Ureter (tissue), 1 donor: ENCODE measurements around the gene MYO1E. TPM values are rescaled to one million over a fixed set of nuclear protein-coding genes. Genes with fewer than 3 reads are reported as not detected.
"Not testable (repeated sequence)": the region's sequence is repeated elsewhere in the genome, so short reads cannot be mapped to it uniquely, and the experiment has no call there.

Experiments used
- DNase-seq: peaks from one replicate; pipeline ENCODE4 v3.0.0-alpha.2; 2020; ENCODE audit warnings: low spot score
- total RNA-seq: library from RNA; stranded (reverse); gene quantifications from one replicate; pipeline ENCODE4 v1.2.4, GENCODE V29; 2023
- donor health status: DM: yes; HTN: yes; CAD: no.

Gene MYO1E
- total RNA-seq, 1 donor from 2014 or later = 121 TPM

DNA sequence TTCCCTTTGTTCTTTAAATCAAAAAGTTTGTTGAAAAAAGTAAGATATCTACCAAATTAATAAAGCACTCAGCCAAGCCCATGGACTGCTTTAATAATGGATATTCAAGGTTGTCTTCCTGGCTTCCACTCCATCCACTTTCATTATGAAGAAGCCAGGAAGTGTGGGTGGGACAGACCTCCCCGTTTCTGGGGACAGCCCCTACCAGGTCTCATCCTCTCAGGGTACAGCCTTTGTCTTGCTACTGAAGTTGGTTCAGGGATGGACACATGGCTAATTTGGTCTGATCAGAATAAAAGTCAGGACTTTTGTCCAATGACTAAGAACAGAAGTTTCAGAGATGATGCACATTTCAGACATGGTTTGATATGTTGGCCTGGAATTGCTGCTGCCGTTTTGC, 235.1 kb downstream of the MYO1E start:
- no peak for DNase-seq

DNA sequence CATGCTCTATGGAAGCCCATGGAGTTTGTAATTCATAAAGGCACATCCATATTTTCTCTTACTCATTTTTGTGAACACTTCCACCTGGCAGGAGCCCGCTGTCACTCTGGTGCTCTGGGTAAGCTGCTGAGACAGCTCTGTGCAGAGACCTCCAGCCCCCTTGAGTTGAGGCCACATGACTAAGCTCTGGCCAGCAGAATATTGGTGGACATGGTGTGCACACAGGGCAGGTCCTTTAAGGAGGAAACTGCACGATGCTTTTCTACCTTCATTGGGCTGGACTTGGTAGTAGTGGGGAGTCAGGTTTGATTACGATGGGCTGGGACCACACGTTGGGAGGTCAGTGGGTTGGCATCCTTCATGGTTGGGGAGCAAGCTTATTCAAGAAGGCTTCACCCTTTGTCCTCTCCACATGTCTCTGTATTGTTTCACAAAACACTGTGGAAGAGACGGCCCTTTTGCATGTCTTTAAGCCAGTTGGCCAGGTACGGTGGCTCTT, 238.7 kb downstream of the MYO1E start:
- no peak for DNase-seq

GRCh38 chr15:59131969-59132562, 240.6 kb downstream of the MYO1E start:
- no peak for DNase-seq

DNA sequence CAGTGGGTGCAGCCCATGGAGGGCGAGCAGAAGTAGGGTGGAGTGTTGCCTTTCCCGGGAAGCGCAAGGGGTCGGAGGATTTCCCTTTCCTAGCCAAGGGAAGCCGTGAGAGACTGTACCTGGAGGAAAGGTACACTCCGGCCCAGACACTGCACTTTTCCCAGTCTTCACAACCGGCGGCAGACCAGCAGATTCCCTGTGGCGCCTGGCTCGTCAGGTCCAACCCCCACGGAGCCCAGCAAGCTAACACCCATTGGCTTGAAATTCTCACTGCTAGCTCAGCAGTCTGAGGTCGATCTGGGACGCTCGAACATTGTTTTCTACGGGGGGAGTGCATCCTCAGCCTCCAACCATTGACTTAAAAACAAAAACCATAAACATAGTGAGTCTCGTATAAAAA, 241.2 kb downstream of the MYO1E start:
- DNase-seq = no peak

DNA sequence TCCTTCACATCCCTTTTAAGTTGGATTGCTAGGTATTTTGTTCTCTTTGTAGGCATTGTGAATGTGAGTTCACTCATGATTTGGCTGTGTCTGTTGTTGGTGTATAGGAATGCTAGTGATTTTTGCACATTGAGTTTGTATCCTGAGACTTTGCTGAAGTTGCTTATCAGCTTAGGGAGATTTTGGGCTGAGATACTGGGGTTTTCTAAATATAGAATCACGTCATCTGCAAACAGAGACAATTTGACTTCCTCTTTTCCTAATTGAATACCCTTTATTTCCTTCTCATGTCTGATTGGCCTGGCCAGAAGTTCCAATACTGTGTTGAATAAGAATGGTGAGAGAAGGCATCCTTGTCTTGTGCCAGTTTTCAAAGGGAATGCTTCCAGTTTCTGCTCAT, 245.4 kb downstream of the MYO1E start:
- not testable (repeated sequence) for DNase-seq

DNA sequence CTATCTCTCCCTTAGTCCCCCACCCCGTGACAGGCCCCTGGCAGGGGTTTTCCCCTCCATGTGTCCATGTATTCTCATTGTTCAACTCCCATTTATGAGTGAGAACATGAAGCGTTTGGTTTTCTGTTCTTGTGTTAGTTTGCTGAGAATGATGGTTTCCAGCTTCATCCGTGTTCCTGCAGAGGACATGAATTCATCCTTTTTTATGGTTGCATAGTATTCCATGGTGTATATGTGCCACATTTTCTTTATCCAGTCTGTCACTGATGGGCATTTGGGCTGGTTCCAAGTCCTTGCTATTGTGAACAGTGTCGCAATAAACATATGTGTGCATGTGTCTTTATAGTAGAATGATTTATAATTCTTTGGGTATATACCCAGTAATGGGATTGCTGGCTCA, 247.0 kb downstream of the MYO1E start:
- not testable (repeated sequence) for DNase-seq

- DNase-seq = no peak
These were observed 248.4 kb downstream of the MYO1E start for GRCh38 chr15:59124261-59124660.

GRCh38 chr15:59120937-59121336, 251.7 kb downstream of the MYO1E start:
- DNase-seq = no peak

- DNase-seq = no peak
These were observed 253.0 kb downstream of the MYO1E start for GRCh38 chr15:59119625-59120024.

DNA sequence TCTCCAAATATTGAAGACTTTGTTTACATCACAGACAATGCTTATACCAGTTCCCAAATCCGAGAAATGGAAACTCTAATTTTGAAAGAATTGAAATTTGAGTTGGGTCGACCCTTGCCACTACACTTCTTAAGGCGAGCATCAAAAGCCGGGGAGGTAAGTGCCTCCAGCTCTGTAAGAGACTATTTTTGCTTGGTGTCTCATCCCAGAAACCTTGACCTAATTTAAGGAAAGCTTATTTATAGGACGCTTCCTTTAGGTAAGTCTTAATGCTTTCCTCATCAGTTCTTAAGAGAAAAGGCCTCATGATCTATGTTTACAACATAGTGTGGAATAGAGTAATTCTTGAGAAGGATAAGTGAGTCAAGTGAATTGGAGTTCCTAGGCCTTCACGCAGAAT, 255.9 kb downstream of the MYO1E start:
- DNase-seq = no peak

GRCh38 chr15:59116141-59116540, 256.5 kb downstream of the MYO1E start:
- no peak for DNase-seq

GRCh38 chr15:59115047-59115446, 257.6 kb downstream of the MYO1E start:
- DNase-seq = no peak

DNA sequence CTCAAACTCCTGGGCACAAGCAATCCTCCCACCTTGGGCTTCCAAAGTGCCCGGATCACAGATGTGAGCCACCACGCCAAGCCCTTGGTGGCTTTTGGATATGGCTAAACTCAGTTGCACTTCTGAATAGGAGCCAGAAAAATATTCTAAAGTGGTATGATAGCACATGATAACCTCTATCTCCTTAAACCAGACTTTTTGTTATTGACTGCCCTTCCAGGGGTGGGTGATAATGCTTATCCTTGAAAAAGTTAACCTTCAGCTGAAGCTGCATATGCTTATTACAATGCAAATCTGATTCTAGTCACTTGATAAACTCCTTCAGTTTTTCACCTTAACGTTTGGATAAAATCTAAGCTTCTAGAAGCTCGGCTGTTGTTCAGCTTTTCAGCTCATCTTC, 261.4 kb downstream of the MYO1E start:
- no peak for DNase-seq

DNA sequence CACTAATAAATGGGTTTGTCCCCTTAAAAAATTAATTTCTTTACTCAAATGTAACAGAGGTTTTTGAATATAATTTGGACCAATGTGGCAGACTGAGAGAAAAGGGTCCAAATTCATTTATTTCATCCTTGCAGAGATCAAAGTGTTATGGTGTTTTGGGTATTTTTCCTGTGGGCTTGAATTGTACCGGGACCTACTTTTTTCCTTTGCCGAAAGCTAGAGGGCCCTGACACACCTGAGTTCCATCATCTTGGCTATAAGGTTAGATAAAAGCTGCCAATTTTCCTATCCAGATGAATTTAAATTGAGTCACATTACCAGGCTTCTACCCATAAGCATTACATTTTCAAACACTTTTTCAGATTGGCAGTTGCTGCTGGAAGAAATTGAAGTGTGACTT, 266.8 kb downstream of the MYO1E start:
- no peak for DNase-seq

DNA sequence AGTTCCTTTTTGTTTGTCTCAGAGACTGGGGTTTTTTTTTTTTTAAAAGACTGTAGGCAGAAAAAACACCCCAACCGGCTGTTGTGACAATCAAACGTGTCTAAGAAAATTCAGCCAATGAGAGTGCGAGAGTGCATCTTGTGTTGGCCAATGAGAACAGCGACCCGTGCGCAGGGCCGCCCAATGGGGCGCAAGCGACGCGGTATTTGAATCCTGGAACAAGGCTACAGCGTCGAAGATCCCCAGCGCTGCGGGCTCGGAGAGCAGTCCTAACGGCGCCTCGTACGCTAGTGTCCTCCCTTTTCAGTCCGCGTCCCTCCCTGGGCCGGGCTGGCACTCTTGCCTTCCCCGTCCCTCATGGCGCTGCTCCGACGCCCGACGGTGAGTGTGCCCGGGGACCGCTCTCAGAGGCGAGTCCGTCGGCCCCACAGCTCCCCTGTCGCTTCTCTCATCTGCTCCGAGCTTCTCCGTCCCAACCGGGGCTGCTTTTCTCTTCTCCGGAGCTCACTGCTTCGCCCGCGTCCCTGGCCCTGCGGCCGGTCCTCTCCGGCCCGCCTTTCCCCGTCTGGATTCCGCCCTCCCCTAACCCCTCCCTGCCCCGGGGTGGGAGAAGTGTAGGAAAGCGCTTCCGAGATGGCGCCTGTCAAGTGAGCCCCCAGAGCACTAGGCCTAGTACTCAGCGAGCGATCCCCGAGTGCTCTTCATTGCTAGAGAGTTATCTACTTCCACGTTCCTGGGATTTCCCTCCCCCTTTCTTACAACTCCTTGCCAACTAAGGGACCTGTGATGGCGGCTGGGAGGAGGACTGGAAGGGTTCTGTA, 267.5 kb downstream of the MYO1E start, which contains the start of gene CCNB2:
CCNB2 (plus strand) TSS at position 235 of the 821 bp plus-strand sequence; CDS start at position 358, 123 bp downstream.
- peak; percentile 87 for DNase-seq

GRCh38 chr15:59104602-59104911, 268.1 kb downstream of the MYO1E start:
- no peak for DNase-seq

GRCh38 chr15:59099162-59099685, 273.4 kb downstream of the MYO1E start:
- DNase-seq = no peak

GRCh38 chr15:59096429-59096828, 276.2 kb downstream of the MYO1E start:
- no peak for DNase-seq

GRCh38 chr15:59094077-59094476, 278.6 kb downstream of the MYO1E start:
- no peak for DNase-seq

GRCh38 chr15:59087731-59088130, 284.9 kb downstream of the MYO1E start:
- no peak for DNase-seq
